ENCODE measurements around the gene C16orf82.
"Not testable (repeated sequence)": the region's sequence is repeated elsewhere in the genome, so short reads cannot be mapped to it uniquely, and the experiment has no call there.

DNA sequence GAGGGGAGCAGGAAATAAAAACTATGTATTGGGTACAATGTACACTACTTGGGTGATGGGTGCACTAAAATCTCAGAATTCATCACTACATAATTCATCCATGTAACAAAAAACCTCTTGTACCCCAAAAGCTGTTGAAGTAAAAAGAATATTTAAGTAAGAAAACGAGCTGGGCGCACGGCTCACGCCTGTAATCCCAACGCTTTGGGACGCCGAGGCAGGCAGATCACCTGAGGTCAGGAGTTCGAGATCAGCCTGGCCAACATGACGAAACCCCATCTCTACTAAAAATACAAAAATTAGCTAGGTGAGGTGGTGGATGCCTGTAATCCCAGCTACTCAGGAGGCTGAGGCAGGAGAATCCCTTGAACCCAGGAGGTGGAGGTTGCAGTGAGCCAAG lies 19.3 kb downstream of the C16orf82 start:
- TF ChIP-seq, protein P1, sequence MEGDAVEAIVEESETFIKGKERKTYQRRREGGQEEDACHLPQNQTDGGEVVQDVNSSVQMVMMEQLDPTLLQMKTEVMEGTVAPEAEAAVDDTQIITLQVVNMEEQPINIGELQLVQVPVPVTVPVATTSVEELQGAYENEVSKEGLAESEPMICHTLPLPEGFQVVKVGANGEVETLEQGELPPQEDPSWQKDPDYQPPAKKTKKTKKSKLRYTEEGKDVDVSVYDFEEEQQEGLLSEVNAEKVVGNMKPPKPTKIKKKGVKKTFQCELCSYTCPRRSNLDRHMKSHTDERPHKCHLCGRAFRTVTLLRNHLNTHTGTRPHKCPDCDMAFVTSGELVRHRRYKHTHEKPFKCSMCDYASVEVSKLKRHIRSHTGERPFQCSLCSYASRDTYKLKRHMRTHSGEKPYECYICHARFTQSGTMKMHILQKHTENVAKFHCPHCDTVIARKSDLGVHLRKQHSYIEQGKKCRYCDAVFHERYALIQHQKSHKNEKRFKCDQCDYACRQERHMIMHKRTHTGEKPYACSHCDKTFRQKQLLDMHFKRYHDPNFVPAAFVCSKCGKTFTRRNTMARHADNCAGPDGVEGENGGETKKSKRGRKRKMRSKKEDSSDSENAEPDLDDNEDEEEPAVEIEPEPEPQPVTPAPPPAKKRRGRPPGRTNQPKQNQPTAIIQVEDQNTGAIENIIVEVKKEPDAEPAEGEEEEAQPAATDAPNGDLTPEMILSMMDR (IDR thresholded peaks at IDR 0.05; ENCODE audit: borderline replicate concordance, extremely low read depth, low read length, poor library complexity, severe bottlenecking), result not testable (repeated sequence)
- TF ChIP-seq EZH2 (IDR thresholded peaks at IDR 0.05; ENCODE audit: borderline replicate concordance, low read depth, low read length, severe bottlenecking), result not testable (repeated sequence)

Data from DND-41 (cell line).